IPS-15b (cell line): ENCODE measurements around the gene NEUROD4.

Experiments used
- H3K27me3 ChIP-seq: one replicate; pipeline ENCODE4 v1.6.1; 2013; ENCODE audit warnings: low read length; ENCODE audit not compliant: control insufficient read depth, insufficient read depth
- H3K36me3 ChIP-seq: one replicate; pipeline ENCODE4 v1.6.1; 2013; ENCODE audit warnings: low read length; ENCODE audit not compliant: control insufficient read depth, insufficient read depth
- H3K4me1 ChIP-seq: one replicate; pipeline ENCODE4 v1.6.1; 2013; ENCODE audit warnings: mild to moderate bottlenecking, low read length; ENCODE audit not compliant: control insufficient read depth, insufficient read depth
- H3K4me3 ChIP-seq: one replicate; pipeline ENCODE4 v1.5.1; 2013; ENCODE audit warnings: low read depth, low read length
- H3K9ac ChIP-seq: one replicate; pipeline ENCODE4 v1.6.1; 2013; ENCODE audit warnings: low read depth, mild to moderate bottlenecking, low read length
- H3K9me3 ChIP-seq: one replicate; pipeline ENCODE4 v1.6.1; 2013; ENCODE audit warnings: mild to moderate bottlenecking, low read length; ENCODE audit not compliant: control insufficient read depth, insufficient read depth

Gene NEUROD4

DNA sequence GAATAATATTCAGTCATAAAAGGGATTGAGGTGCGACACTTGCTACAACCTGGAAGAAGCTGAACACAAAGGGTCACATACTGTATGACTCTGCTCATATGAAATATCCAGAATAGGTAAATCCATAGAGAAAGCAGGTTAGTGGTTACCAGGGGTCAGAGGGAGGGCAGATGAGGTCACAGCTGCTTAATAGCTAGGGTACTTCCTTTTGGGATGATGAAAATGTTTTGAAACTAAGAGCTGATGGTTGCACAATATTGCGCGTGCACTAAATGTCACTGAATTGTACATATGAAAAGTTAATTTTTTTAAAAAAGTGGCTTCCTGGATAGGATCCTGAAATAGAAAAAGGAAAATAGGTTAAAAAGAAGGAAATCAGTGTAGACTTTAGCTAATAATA, 23.8 kb downstream of the NEUROD4 start:
- H3K9me3 ChIP-seq: no peaks in the 10 kb centered on the region
- H3K27me3 ChIP-seq: no peaks in the 10 kb centered on the region
- no peak overlapping the region for H3K9ac ChIP-seq

DNA sequence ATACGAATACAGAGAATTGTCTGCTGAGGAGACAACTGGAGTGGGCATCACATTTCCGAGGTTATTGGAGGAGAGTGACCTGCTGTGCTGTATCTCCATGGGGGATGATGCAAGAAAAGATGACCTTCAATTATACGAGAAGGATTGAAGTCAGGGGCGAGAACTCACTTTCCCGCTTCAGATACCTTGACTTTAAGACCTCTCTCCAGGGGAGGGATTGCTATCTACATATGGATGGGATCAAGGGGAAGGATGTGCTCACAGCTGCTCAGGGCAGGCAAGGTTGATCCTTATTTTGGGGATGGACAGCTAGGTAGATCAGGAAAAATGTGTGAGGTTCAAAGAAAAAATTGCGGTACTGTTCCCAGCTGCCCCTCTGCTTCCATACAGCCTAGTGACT, 24.4 kb downstream of the NEUROD4 start:
- Histone ChIP-seq H3K9ac (no peak overlapping the region), H3K27me3 (no peaks in the 10 kb centered on the region), H3K4me3 (no peak overlapping the region), H3K4me1 (peaks cover 8% of the 10 kb centered on the region), H3K36me3 (no peaks in the 10 kb centered on the region), H3K9me3 (no peaks in the 10 kb centered on the region)

More for the DNA sequence above, 23.8 kb downstream of the NEUROD4 start:
- peaks cover 8% of the 10 kb centered on the region for H3K4me1 ChIP-seq
- H3K36me3 ChIP-seq: no peaks in the 10 kb centered on the region
- no peak overlapping the region for H3K4me3 ChIP-seq

GRCh38 chr12:55049676-55050075, 29.9 kb downstream of the NEUROD4 start:
- Histone ChIP-seq H3K4me1 (peaks cover 6% of the 10 kb centered on the region), H3K4me3 (no peak overlapping the region), H3K9ac (no peak overlapping the region), H3K27me3 (no peaks in the 10 kb centered on the region), H3K36me3 (no peaks in the 10 kb centered on the region), H3K9me3 (no peaks in the 10 kb centered on the region)

- Histone ChIP-seq H3K4me1 (peaks cover 6% of the 10 kb centered on the region), H3K9ac (no peak overlapping the region), H3K9me3 (no peaks in the 10 kb centered on the region), H3K4me3 (no peak overlapping the region), H3K27me3 (no peaks in the 10 kb centered on the region), H3K36me3 (no peaks in the 10 kb centered on the region)
Measured at GRCh38 chr12:55051197-55051947, 31.6 kb downstream of the NEUROD4 start.

- Histone ChIP-seq H3K9ac (no peak overlapping the region), H3K4me3 (no peak overlapping the region), H3K27me3 (no peaks in the 10 kb centered on the region), H3K4me1 (peaks cover 4% of the 10 kb centered on the region), H3K9me3 (no peaks in the 10 kb centered on the region), H3K36me3 (no peaks in the 10 kb centered on the region)
Measured at GRCh38 chr12:55057481-55057880, 37.7 kb downstream of the NEUROD4 start.

GRCh38 chr12:55058082-55058481, 38.3 kb downstream of the NEUROD4 start:
- Histone ChIP-seq H3K4me3 (no peak overlapping the region), H3K4me1 (peaks cover 4% of the 10 kb centered on the region), H3K36me3 (no peaks in the 10 kb centered on the region), H3K9ac (no peak overlapping the region), H3K27me3 (no peaks in the 10 kb centered on the region), H3K9me3 (no peaks in the 10 kb centered on the region)

DNA sequence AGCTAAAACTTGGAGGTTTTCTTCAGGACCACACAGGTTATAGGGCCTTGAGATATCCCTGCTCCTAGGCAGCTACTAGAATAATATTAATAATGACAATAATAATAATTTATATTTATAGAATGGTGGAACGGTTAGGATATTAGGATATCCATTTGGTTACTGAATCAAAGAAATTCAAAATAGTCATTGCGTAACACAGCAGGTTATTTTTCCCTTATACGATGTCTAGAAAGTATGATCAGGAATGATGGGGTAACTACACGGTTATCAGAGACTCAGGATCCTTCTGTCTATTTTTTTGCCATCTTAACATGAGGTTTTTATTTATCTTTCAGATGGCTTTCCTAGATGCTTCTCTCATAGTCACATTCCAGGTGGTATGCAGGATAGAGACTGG, 39.0 kb downstream of the NEUROD4 start:
- Histone ChIP-seq H3K4me3 (no peak overlapping the region), H3K9me3 (no peaks in the 10 kb centered on the region), H3K36me3 (no peaks in the 10 kb centered on the region), H3K27me3 (no peaks in the 10 kb centered on the region), H3K9ac (no peak overlapping the region), H3K4me1 (peaks cover 4% of the 10 kb centered on the region)

- H3K9me3 ChIP-seq: no peaks in the 10 kb centered on the region
- no peaks in the 10 kb centered on the region for H3K27me3 ChIP-seq
- no peaks in the 10 kb centered on the region for H3K36me3 ChIP-seq
- H3K9ac ChIP-seq: no peak overlapping the region
- peaks cover 4% of the 10 kb centered on the region for H3K4me1 ChIP-seq
- no peak overlapping the region for H3K4me3 ChIP-seq
Measured at GRCh38 chr12:55060470-55060869, 40.7 kb downstream of the NEUROD4 start.

GRCh38 chr12:55061024-55061423, 41.2 kb downstream of the NEUROD4 start:
- no peak overlapping the region for H3K4me3 ChIP-seq
- no peaks in the 10 kb centered on the region for H3K36me3 ChIP-seq
- peaks cover 4% of the 10 kb centered on the region for H3K4me1 ChIP-seq
- H3K9me3 ChIP-seq: no peaks in the 10 kb centered on the region
- H3K27me3 ChIP-seq: no peaks in the 10 kb centered on the region
- H3K9ac ChIP-seq: no peak overlapping the region

DNA sequence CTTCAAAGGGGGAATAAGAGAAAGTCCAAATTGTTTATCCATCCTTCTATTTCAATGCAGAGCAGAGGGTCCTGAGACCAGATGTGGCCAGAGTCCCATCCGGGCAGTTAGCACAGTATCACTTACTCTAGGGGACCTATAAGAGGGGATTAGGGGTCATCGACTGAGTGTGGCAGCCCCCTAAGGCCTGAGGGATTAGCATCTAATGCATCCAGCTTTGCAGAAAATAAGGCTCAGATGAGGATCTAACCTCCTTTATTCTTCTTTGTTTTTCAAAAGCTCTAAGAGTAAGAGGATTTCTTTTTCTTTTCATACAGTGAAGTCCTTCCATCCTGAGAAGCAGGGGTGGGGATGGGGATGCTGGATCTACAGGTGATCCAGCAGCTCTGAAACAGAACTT, 43.5 kb downstream of the NEUROD4 start:
- Histone ChIP-seq H3K9ac (no peak overlapping the region), H3K27me3 (no peaks in the 10 kb centered on the region), H3K4me1 (peaks cover 11% of the 10 kb centered on the region), H3K36me3 (no peaks in the 10 kb centered on the region), H3K4me3 (no peak overlapping the region), H3K9me3 (no peaks in the 10 kb centered on the region)

DNA sequence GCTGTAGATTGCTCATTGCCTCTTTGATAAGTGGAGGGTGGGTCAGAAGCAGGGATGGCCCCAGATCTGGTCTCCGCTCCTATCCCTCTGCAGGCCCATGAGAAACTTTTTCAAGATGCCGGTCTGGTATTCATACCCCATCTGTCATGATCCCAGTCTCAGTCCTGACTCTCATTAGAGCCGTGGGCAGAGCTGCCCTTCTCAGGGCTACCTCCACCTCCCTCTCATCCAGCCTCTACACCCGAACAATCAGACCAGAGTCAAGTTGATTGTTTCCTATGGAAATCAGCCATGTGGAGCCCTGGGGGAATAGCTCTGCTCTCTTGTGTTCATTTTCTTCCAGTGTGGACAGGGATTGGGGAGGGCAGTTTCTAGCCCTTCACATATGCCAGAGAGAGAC, 45.8 kb downstream of the NEUROD4 start:
- H3K4me3 ChIP-seq: no peak overlapping the region
- no peak overlapping the region for H3K9ac ChIP-seq
- H3K27me3 ChIP-seq: no peaks in the 10 kb centered on the region
- H3K9me3 ChIP-seq: no peaks in the 10 kb centered on the region
- peaks cover 11% of the 10 kb centered on the region for H3K4me1 ChIP-seq
- no peaks in the 10 kb centered on the region for H3K36me3 ChIP-seq

DNA sequence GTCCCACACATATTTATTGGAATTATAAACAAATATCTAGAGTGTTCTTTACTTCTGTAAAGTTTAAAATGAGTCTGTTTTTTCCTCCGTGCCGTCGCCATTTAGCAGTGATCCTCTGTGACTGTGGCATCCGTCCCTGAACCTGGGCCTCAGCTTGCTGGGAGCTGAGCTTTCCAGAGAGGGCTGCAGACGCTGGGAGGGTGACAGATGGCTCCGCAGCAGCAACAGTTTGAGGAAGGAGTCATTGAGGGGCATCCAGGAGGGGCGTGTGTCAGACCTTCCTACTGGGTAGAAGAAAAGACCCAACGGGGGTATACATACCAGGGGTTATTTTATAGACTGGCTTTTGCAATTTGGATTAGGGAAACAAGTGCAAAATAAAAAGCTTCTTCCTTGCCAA, 47.9 kb downstream of the NEUROD4 start:
- Histone ChIP-seq H3K9me3 (no peaks in the 10 kb centered on the region), H3K27me3 (no peaks in the 10 kb centered on the region), H3K36me3 (no peaks in the 10 kb centered on the region), H3K9ac (no peak overlapping the region), H3K4me3 (no peak overlapping the region), H3K4me1 (peaks cover 7% of the 10 kb centered on the region)
